Endodermal cell (in vitro differentiated cells): ENCODE measurements around the gene FKBP6. TPM values are rescaled to one million over a fixed set of nuclear protein-coding genes. Genes with fewer than 3 reads are reported as not detected.

ENCODE experiments used
- DNase-seq: peaks from one replicate; pipeline ENCODE4 v3.0.0-alpha.2; 2017
- H3K27ac ChIP-seq: 2 replicates; pipeline ENCODE4 v1.5.1; 2013; ENCODE audit warnings: mild to moderate bottlenecking, low read depth, low read length, moderate library complexity
- H3K27me3 ChIP-seq: 2 replicates; pipeline ENCODE4 v1.6.1; 2013; ENCODE audit warnings: mild to moderate bottlenecking, low read length, moderate library complexity; ENCODE audit not compliant: insufficient read depth, control insufficient read depth, poor library complexity, severe bottlenecking
- H3K36me3 ChIP-seq: 2 replicates; pipeline ENCODE4 v1.7.0; 2013; ENCODE audit warnings: mild to moderate bottlenecking, low read length, moderate library complexity; ENCODE audit not compliant: control insufficient read depth, insufficient read depth
- H3K4me1 ChIP-seq: one replicate; pipeline ENCODE4 v1.7.0; 2013; ENCODE audit warnings: low read length; ENCODE audit not compliant: control insufficient read depth, insufficient read depth
- H3K4me3 ChIP-seq: 2 replicates; pipeline ENCODE4 v1.5.1; 2013; ENCODE audit warnings: mild to moderate bottlenecking, low read length, moderate library complexity
- H3K9ac ChIP-seq: 2 replicates; pipeline ENCODE4 v1.6.1; 2013; ENCODE audit warnings: mild to moderate bottlenecking, low read length, moderate library complexity; ENCODE audit not compliant: poor library complexity, severe bottlenecking; ENCODE audit errors: extremely low read depth
- H3K9me3 ChIP-seq: 2 replicates; pipeline ENCODE4 v1.6.1; 2013; ENCODE audit warnings: mild to moderate bottlenecking, low read length, moderate library complexity; ENCODE audit not compliant: control insufficient read depth
- H3K27ac Mint-ChIP-seq: 2 replicates; pipeline ENCODE4 v1.8.0; 2020; ENCODE audit warnings: mixed read lengths
- H3K27me3 Mint-ChIP-seq: 2 replicates; pipeline ENCODE4 v1.8.0; 2021; ENCODE audit warnings: mild to moderate bottlenecking, mixed read lengths; ENCODE audit not compliant: insufficient read depth
- H3K36me3 Mint-ChIP-seq: 2 replicates; pipeline ENCODE4 v1.8.0; 2020; ENCODE audit warnings: low read depth, mixed read lengths
- H3K4me1 Mint-ChIP-seq: 2 replicates; pipeline ENCODE4 v1.8.0; 2020; ENCODE audit warnings: mixed read lengths
- H3K4me3 Mint-ChIP-seq: 2 replicates; pipeline ENCODE4 v1.8.0; 2020; ENCODE audit warnings: mild to moderate bottlenecking, moderate library complexity, mixed read lengths
- H3K9me3 Mint-ChIP-seq: 2 replicates; pipeline ENCODE4 v1.8.0; 2020; ENCODE audit warnings: mild to moderate bottlenecking, mixed read lengths
- WGBS, 2 experiments: methylation state at CpG; one replicate each; pipeline versions ENCODE4 v1.1.5 to v1.1.7; 2013; ENCODE audit warnings: missing lambda C conversion rate in 2 of 2, mixed read lengths in 1 of 2; ENCODE audit not compliant: insufficient coverage in 1 of 2, insufficient read length in 1 of 2; 5-methylcytosine and 5-hydroxymethylcytosine counted together
- total RNA-seq, 2 donors: library from RNA; stranded (reverse); fragmentation: NEBNext Ultra II Directional in 1 of 2; extraction: Animal tissue kit (Norgen Biotek cat#: 25700) in 1 of 2; gene quantifications; 2 replicates in 1 of 2; 3 replicates in 1 of 2; pipeline ENCODE4 v1.2.1, GENCODE V29; 2021
- TF ChIP-seq, protein P1 (sequence below): fragments of 200-600 bp; sonication (generic); conservative IDR thresholded peaks from 2 replicates; pipeline ENCODE4 v1.5.0; 2021; ENCODE audit warnings: antibody characterized with exemption, mild to moderate bottlenecking

Gene FKBP6
- total RNA-seq, 2 donors from 2014 or later = not detected

DNA sequence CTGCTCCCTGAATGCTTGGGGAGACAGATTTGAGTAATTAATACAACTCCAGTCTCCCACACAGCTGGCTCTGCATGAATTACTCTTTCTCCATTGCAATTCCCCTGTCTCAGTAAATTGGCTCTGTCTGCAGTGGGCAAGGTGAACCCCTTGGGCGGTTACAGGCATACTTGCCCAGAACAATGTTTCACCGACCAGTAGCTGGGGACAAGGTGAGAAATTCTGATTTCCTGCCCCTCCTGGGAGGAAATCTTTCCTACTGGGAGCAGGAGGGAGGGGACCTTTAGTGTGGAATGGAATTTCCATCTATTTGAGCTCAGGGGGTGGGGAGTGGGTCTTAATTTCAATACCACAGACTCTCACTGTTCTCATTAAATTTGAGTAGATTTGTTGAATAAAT is 63.4 kb downstream of the FKBP6 start:
- Mint-ChIP-seq H3K4me3 (no peak overlapping the region), H3K4me1 (no peaks in the 10 kb centered on the region), H3K36me3 (no peaks in the 10 kb centered on the region), H3K27ac (no peak overlapping the region), H3K27me3 (peaks cover 7% of the 10 kb centered on the region), H3K9me3 (peaks cover 41% of the 10 kb centered on the region)
- 46% methylated on average over 2 of the region's 2 CpGs; no CpG with 5 or more reads in 1 of the 2 experiments for WGBS, 2 experiments
- TF ChIP-seq, protein P1, sequence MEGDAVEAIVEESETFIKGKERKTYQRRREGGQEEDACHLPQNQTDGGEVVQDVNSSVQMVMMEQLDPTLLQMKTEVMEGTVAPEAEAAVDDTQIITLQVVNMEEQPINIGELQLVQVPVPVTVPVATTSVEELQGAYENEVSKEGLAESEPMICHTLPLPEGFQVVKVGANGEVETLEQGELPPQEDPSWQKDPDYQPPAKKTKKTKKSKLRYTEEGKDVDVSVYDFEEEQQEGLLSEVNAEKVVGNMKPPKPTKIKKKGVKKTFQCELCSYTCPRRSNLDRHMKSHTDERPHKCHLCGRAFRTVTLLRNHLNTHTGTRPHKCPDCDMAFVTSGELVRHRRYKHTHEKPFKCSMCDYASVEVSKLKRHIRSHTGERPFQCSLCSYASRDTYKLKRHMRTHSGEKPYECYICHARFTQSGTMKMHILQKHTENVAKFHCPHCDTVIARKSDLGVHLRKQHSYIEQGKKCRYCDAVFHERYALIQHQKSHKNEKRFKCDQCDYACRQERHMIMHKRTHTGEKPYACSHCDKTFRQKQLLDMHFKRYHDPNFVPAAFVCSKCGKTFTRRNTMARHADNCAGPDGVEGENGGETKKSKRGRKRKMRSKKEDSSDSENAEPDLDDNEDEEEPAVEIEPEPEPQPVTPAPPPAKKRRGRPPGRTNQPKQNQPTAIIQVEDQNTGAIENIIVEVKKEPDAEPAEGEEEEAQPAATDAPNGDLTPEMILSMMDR = no peak
- Histone ChIP-seq H3K4me3 (no peak overlapping the region), H3K36me3 (no peaks in the 10 kb centered on the region), H3K27me3 (no peaks in the 10 kb centered on the region), H3K9ac (no peak overlapping the region), H3K9me3 (peaks cover 20% of the 10 kb centered on the region), H3K27ac (no peak overlapping the region), H3K4me1 (no peaks in the 10 kb centered on the region)
- DNase-seq = no peak

DNA sequence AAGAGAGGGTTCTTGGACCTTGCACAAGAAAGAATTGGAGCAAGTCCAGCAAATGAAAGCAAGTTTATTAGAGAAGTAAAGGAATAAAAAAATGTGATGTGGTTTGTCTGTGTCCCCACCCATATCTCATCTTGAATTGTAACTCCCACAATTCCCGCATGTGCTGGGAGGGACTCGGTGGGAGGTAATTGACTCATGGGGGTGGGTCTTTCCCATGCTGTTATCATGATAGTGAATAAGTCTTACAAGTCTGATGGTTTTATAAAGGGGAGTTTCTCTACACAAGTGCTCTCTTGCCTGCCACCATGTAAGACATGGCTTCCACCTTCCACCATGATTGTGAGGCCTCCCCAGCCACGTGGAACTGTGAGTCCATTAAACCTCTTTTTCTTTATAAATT is 66.5 kb downstream of the FKBP6 start:
- Mint-ChIP-seq H3K4me1 (peaks cover 4% of the 10 kb centered on the region), H3K27ac (no peak overlapping the region), H3K27me3 (peaks cover 4% of the 10 kb centered on the region), H3K9me3 (peaks cover 15% of the 10 kb centered on the region), H3K4me3 (no peak overlapping the region), H3K36me3 (no peaks in the 10 kb centered on the region)
- TF ChIP-seq, protein P1 = no peak
- no peak overlapping the region for H3K4me3 ChIP-seq
- H3K9ac ChIP-seq = no peak overlapping the region
- no peak for DNase-seq
- H3K4me1 ChIP-seq = no peaks in the 10 kb centered on the region
- 66 to 67% methylated on average over 1 to 3 of the region's 3 CpGs for WGBS, 2 experiments
- no peaks in the 10 kb centered on the region for H3K27me3 ChIP-seq
- H3K36me3 ChIP-seq = no peaks in the 10 kb centered on the region
- H3K27ac ChIP-seq = no peak overlapping the region
- H3K9me3 ChIP-seq = no peaks in the 10 kb centered on the region

DNA sequence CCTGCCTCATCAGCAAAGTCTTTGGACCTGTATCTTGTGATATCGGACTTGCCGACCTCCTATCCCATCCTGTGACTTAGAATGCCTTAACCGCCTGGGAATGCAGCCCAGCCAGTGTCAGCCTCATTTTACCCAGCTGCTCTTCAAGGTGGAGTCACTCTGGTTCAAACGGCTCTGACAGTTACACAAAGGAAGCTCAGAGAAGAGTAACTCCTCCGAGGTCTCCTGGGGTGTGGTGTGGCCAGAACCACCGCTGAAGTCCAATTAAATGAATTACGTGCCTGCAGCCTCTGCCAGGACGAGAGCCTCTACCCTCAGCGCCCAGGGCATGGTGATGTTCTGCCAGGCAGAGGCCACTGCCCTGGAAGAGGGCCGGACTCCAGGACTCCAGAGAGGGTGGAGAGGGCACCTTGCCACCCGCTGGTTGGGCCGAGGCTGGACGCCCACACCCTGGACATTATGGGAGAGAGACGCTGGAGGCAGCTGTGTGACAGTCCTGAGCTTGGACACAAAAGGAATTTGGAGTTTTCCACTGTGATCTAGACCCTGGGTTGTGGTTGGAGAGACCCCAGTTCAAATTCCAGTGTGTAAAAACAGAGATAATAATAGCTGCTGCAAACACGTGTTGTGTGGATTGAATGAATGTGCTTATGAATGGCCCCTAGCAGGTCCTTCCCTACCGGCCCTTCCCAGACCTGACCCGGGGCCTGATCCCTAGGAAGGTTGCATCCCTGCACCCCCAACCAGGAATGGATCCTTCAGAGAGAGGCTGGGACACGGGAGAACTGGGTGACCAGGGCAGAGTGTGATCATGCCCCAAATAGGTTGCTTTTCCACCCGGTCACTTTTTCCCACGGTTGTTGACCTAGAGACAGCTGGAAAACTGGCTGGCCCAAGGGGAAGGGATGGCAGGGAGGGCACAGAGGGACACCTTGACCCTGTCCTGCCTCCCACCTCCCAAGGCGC is 67.9 kb downstream of the FKBP6 start:
- DNase-seq = no peak
- Histone ChIP-seq H3K36me3 (no peaks in the 10 kb centered on the region), H3K27me3 (no peaks in the 10 kb centered on the region), H3K9ac (no peak overlapping the region), H3K4me3 (no peak overlapping the region), H3K27ac (no peak overlapping the region), H3K9me3 (no peaks in the 10 kb centered on the region), H3K4me1 (no peaks in the 10 kb centered on the region)
- Mint-ChIP-seq H3K9me3 (peaks cover 11% of the 10 kb centered on the region), H3K27me3 (peaks cover 2% of the 10 kb centered on the region), H3K4me3 (no peak overlapping the region), H3K36me3 (no peaks in the 10 kb centered on the region), H3K4me1 (peaks cover 4% of the 10 kb centered on the region), H3K27ac (no peak overlapping the region)
- TF ChIP-seq, protein P1 = no peak
- 84 to 91% methylated on average over 13 to 21 of the region's 21 CpGs for WGBS, 2 experiments
